Neuronal stem cell (in vitro differentiated cells): ENCODE measurements around the gene RIN2.

ENCODE experiments used
- DNase-seq: peaks from one replicate; pipeline ENCODE4 v3.0.0-alpha.2; 2013; ENCODE audit warnings: low spot score
- H2AFZ ChIP-seq: one replicate; pipeline ENCODE4 v1.6.1; 2013; ENCODE audit warnings: mild to moderate bottlenecking, low read length, inconsistent platforms
- H2AK5ac ChIP-seq: 2 replicates; pipeline ENCODE4 v1.6.1; 2013; ENCODE audit warnings: low read depth, mild to moderate bottlenecking, inconsistent platforms, low read length, moderate library complexity, mixed read lengths
- H2BK120ac ChIP-seq: 2 replicates; pipeline ENCODE4 v1.6.1; 2013; ENCODE audit warnings: low read depth, mild to moderate bottlenecking, inconsistent platforms, low read length, moderate library complexity, mixed read lengths
- H2BK12ac ChIP-seq: one replicate; pipeline ENCODE4 v1.6.1; 2013; ENCODE audit warnings: low read length, inconsistent platforms
- H2BK15ac ChIP-seq: 2 replicates; pipeline ENCODE4 v1.6.1; 2013; ENCODE audit warnings: mild to moderate bottlenecking, low read length, inconsistent platforms, mixed read lengths
- H2BK5ac ChIP-seq: one replicate; pipeline ENCODE4 v1.6.1; 2013; ENCODE audit warnings: inconsistent platforms, mild to moderate bottlenecking, low read length, moderate library complexity
- H3K14ac ChIP-seq: one replicate; pipeline ENCODE4 v1.6.1; 2013; ENCODE audit warnings: low read length, inconsistent platforms
- H3K18ac ChIP-seq: 2 replicates; pipeline ENCODE4 v1.6.1; 2013; ENCODE audit warnings: low read length, inconsistent platforms
- H3K23ac ChIP-seq: 2 replicates; pipeline ENCODE4 v1.6.1; 2013; ENCODE audit warnings: low read depth, mild to moderate bottlenecking, mixed read lengths, low read length, inconsistent platforms; ENCODE audit not compliant: poor library complexity
- H3K27ac ChIP-seq: replicated peaks from 3 replicates; pipeline ENCODE4 v1.5.1; 2013; ENCODE audit warnings: low read length, inconsistent platforms
- H3K27me3 ChIP-seq, 3 experiments: 2 replicates each; pipeline ENCODE4 v1.6.1; 2013; ENCODE audit warnings: low read length in 3 of 3, mild to moderate bottlenecking in 2 of 3, inconsistent platforms in 1 of 3, low read depth in 1 of 3, mixed read lengths in 1 of 3, moderate library complexity in 1 of 3; ENCODE audit not compliant: control insufficient read depth in 3 of 3, insufficient read depth in 3 of 3
- H3K36me3 ChIP-seq, 2 donors: replicated peaks in 1 of 2; 2 replicates each; pipeline ENCODE4 v1.6.1; 2013; ENCODE audit warnings: low read length in 2 of 2; ENCODE audit not compliant: control insufficient read depth in 2 of 2, insufficient read depth in 2 of 2
- H3K4ac ChIP-seq: 2 replicates; pipeline ENCODE4 v1.6.1; 2013; ENCODE audit warnings: inconsistent platforms, mild to moderate bottlenecking, low read length, moderate library complexity
- H3K4me1 ChIP-seq, 2 donors: 1 replicate in 1 of 2; 2 replicates in 1 of 2; pipeline ENCODE4 v1.6.1; 2013; ENCODE audit warnings: low read length in 2 of 2, low read depth in 1 of 2; ENCODE audit not compliant: control insufficient read depth in 2 of 2, insufficient read depth in 1 of 2
- H3K4me2 ChIP-seq: one replicate; pipeline ENCODE4 v1.6.1; 2013; ENCODE audit warnings: mild to moderate bottlenecking, low read length, inconsistent platforms; ENCODE audit not compliant: insufficient read depth, poor library complexity, severe bottlenecking
- H3K4me3 ChIP-seq, 2 donors: 2 replicates each; pipeline ENCODE4 v1.5.1; 2013; ENCODE audit warnings: low read length in 2 of 2, mild to moderate bottlenecking in 2 of 2, inconsistent platforms in 1 of 2, moderate library complexity in 1 of 2
- H3K79me1 ChIP-seq: one replicate; pipeline ENCODE4 v1.6.1; 2013; ENCODE audit warnings: low read depth, mild to moderate bottlenecking, inconsistent platforms, low read length, moderate library complexity
- H3K9ac ChIP-seq: one replicate; pipeline ENCODE4 v1.6.1; 2013; ENCODE audit warnings: mild to moderate bottlenecking, low read depth, low read length, inconsistent platforms; ENCODE audit not compliant: poor library complexity
- H3K9me3 ChIP-seq, 2 donors: replicated peaks in 1 of 2; 2 replicates each; pipeline versions ENCODE3 to v1.6.1; 2013; ENCODE audit warnings: low read length in 2 of 2, mild to moderate bottlenecking in 2 of 2, inconsistent platforms in 1 of 2, low read depth in 1 of 2, mixed read lengths in 1 of 2, moderate library complexity in 1 of 2; ENCODE audit not compliant: control insufficient read depth in 2 of 2, insufficient read depth in 1 of 2
- H4K8ac ChIP-seq: one replicate; pipeline ENCODE4 v1.6.1; 2013; ENCODE audit warnings: low read depth, mild to moderate bottlenecking, inconsistent platforms, low read length, moderate library complexity
- H4K91ac ChIP-seq: one replicate; pipeline ENCODE4 v1.6.1; 2013; ENCODE audit warnings: low read length, low read depth, mild to moderate bottlenecking, inconsistent platforms; ENCODE audit not compliant: poor library complexity
- WGBS, 2 donors: extraction: QIAGEN DNeasy Blood & Tissue Kit; methylation state at CpG; one replicate each; pipeline ENCODE4 v1.1.7; 2013; ENCODE audit warnings: missing lambda C conversion rate in 2 of 2, mixed read lengths in 1 of 2; ENCODE audit not compliant: insufficient read length in 2 of 2, insufficient replicate concordance in 1 of 2; ENCODE audit errors: extremely low coverage in 2 of 2; 5-methylcytosine and 5-hydroxymethylcytosine counted together

Gene RIN2

DNA sequence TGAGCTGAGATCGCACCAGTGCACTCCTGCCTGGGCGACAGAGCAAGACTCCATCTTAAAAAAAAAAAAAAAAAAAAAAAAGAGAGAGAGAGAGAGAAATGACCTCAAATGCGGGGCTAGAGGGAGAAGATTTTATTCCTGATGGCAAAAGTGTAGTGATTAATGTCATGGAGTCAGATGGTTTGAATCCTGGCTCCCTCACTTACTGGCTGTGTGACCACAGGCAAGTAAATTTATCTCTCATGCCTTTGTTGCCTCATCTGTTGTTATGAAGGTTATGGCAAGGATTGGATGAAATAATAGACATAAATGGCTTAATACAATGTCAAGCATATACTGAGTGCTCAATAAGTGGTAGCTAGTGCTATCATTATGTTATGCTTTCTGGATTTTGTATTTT, 29.3 kb downstream of the RIN2 start:
- no peak overlapping the region for H3K4me3 ChIP-seq
- no peaks in the 10 kb centered on the region for H3K79me1 ChIP-seq
- H3K4me2 ChIP-seq: no peak overlapping the region
- WGBS, 2 donors: no CpG with 5 or more reads among the region's 3 CpGs
- H3K4me1 ChIP-seq: peaks cover 8 to 18% of the 10 kb centered on the region in 2 donors
- no peak overlapping the region for H3K18ac ChIP-seq
- H3K36me3 ChIP-seq: peaks cover 0 to 6% of the 10 kb centered on the region in 2 donors
- H3K27me3 ChIP-seq: no peaks in the 10 kb centered on the region
- no peak overlapping the region for H3K27ac ChIP-seq
- no peak overlapping the region for H3K14ac ChIP-seq
- H2BK15ac ChIP-seq: no peak overlapping the region
- no peak overlapping the region for H2AK5ac ChIP-seq
- no peak overlapping the region for H2BK5ac ChIP-seq
- no peak overlapping the region for H3K23ac ChIP-seq
- no peak overlapping the region for H3K9ac ChIP-seq
- no peak overlapping the region for H2AFZ ChIP-seq
- no peak for DNase-seq
- H4K8ac ChIP-seq: no peak overlapping the region
- H3K9me3 ChIP-seq: peaks cover 0 to 2% of the 10 kb centered on the region in 2 donors
- no peak overlapping the region for H4K91ac ChIP-seq
- no peak overlapping the region for H2BK12ac ChIP-seq
- H2BK120ac ChIP-seq: no peak overlapping the region
- no peak overlapping the region for H3K4ac ChIP-seq

- Histone ChIP-seq H2BK5ac (no peak overlapping the region), H3K9ac (no peak overlapping the region), H3K27me3 (no peaks in the 10 kb centered on the region), H3K4me2 (no peak overlapping the region), H3K14ac (no peak overlapping the region), H2AK5ac (no peak overlapping the region), H3K79me1 (no peaks in the 10 kb centered on the region), H3K18ac (no peak overlapping the region), H4K91ac (no peak overlapping the region), H4K8ac (no peak overlapping the region), H3K9me3 (peaks cover 0 to 2% of the 10 kb centered on the region in 2 donors), H3K27ac (no peak overlapping the region), H3K36me3 (peaks cover 0 to 6% of the 10 kb centered on the region in 2 donors), H3K23ac (no peak overlapping the region), H3K4me1 (peaks cover 8 to 18% of the 10 kb centered on the region in 2 donors), H3K4ac (no peak overlapping the region), H2BK15ac (no peak overlapping the region), H3K4me3 (no peak overlapping the region), H2BK12ac (no peak overlapping the region), H2AFZ (no peak overlapping the region), H2BK120ac (no peak overlapping the region)
- no CpG with 5 or more reads among the region's 5 CpGs for WGBS, 2 donors
- DNase-seq: no peak
These were observed 31.0 kb downstream of the RIN2 start for GRCh38 chr20:19789009-19789408.

- Histone ChIP-seq H3K14ac (no peak overlapping the region), H2BK15ac (no peak overlapping the region), H4K8ac (no peak overlapping the region), H3K27ac (no peak overlapping the region), H3K18ac (no peak overlapping the region), H3K9ac (no peak overlapping the region), H3K4me1 (peaks cover 8 to 18% of the 10 kb centered on the region in 2 donors), H2BK12ac (no peak overlapping the region), H3K27me3 (no peaks in the 10 kb centered on the region), H3K36me3 (peaks cover 0 to 6% of the 10 kb centered on the region in 2 donors), H3K4ac (no peak overlapping the region), H3K9me3 (peaks cover 0 to 2% of the 10 kb centered on the region in 2 donors), H3K4me3 (no peak overlapping the region), H3K79me1 (no peaks in the 10 kb centered on the region), H2AK5ac (no peak overlapping the region), H3K4me2 (no peak overlapping the region), H2AFZ (no peak overlapping the region), H2BK5ac (no peak overlapping the region), H3K23ac (no peak overlapping the region), H4K91ac (no peak overlapping the region), H2BK120ac (no peak overlapping the region)
- DNase-seq: no peak
- no CpG with 5 or more reads among the region's 2 CpGs for WGBS, 2 donors
These were observed 31.4 kb downstream of the RIN2 start for GRCh38 chr20:19789446-19789845.

GRCh38 chr20:19791887-19792286, 33.8 kb downstream of the RIN2 start:
- H3K4me2 ChIP-seq: no peak overlapping the region
- H3K36me3 ChIP-seq: peaks cover 0 to 6% of the 10 kb centered on the region in 2 donors
- H3K23ac ChIP-seq: no peak overlapping the region
- H4K91ac ChIP-seq: no peak overlapping the region
- H3K79me1 ChIP-seq: no peaks in the 10 kb centered on the region
- H3K9me3 ChIP-seq: peaks cover 0 to 2% of the 10 kb centered on the region in 2 donors
- H3K27ac ChIP-seq: no peak overlapping the region
- H2BK12ac ChIP-seq: no peak overlapping the region
- H2AFZ ChIP-seq: no peak overlapping the region
- H3K14ac ChIP-seq: no peak overlapping the region
- H2AK5ac ChIP-seq: no peak overlapping the region
- no CpG with 5 or more reads among the region's 2 CpGs for WGBS, 2 donors
- H3K27me3 ChIP-seq: no peaks in the 10 kb centered on the region
- no peaks in the 10 kb centered on the region for H3K4me1 ChIP-seq
- H2BK5ac ChIP-seq: no peak overlapping the region
- H2BK120ac ChIP-seq: no peak overlapping the region
- H3K4ac ChIP-seq: no peak overlapping the region
- H2BK15ac ChIP-seq: no peak overlapping the region
- no peak overlapping the region for H3K4me3 ChIP-seq
- no peak overlapping the region for H4K8ac ChIP-seq
- no peak for DNase-seq
- H3K18ac ChIP-seq: no peak overlapping the region
- no peak overlapping the region for H3K9ac ChIP-seq
